OCI-LY3 (cell line): ENCODE data around the gene PRDM7.
"Not testable (repeated sequence)": the region's sequence is repeated elsewhere in the genome, so short reads cannot be mapped to it uniquely, and the experiment has no call there.

ENCODE experiments used
- H2AFZ ChIP-seq: fragments of 200-600, 300-600 bp; shearing (Covaris generic); 2 replicates; pipeline ENCODE4 v1.6.0; 2014; ENCODE audit warnings: antibody characterized with exemption, low read depth, low read length
- H3K27ac ChIP-seq: fragments of 200-600, 300-600 bp; sonication (generic); 2 replicates; pipeline ENCODE4 v1.5.1; 2014; ENCODE audit warnings: mild to moderate bottlenecking, low read length, moderate library complexity, mixed read lengths
- H3K27me3 ChIP-seq: fragments of 200-600, 300-600 bp; sonication (generic); 2 replicates; pipeline ENCODE4 v1.6.1; 2014; ENCODE audit warnings: low read depth, low read length, mixed read lengths
- H3K36me3 ChIP-seq: fragments of 200-600, 300-600 bp; sonication (generic); replicated peaks from 2 replicates; pipeline ENCODE3; 2014; ENCODE audit warnings: low read depth, low read length, mixed read lengths
- H3K4me1 ChIP-seq: fragments of 300-600, 200-600 bp; sonication (generic); 2 replicates; pipeline ENCODE4 v1.6.1; 2014; ENCODE audit warnings: low read length, mixed read lengths
- H3K4me2 ChIP-seq: fragments of 200-600, 300-600 bp; sonication (generic); 2 replicates; pipeline ENCODE4 v1.6.1; 2014; ENCODE audit warnings: low read length, mixed read lengths
- H3K4me3 ChIP-seq: fragments of 300-600, 200-600 bp; sonication (generic); 2 replicates; pipeline ENCODE4 v1.5.1; 2014; ENCODE audit warnings: antibody characterized with exemption, mild to moderate bottlenecking, low read length, moderate library complexity
- H3K79me2 ChIP-seq: fragments of 300-600, 200-600 bp; shearing (Covaris generic); 2 replicates; pipeline ENCODE4 v1.6.1; 2014; ENCODE audit warnings: mild to moderate bottlenecking, low read length, mixed read lengths
- H3K9ac ChIP-seq: fragments of 300-600, 200-600 bp; shearing (Covaris generic); 2 replicates; pipeline ENCODE4 v1.6.0; 2014; ENCODE audit warnings: mild to moderate bottlenecking, low read length, moderate library complexity
- H3K9me3 ChIP-seq: fragments of 200-600, 300-600 bp; shearing (Covaris generic); 2 replicates; pipeline ENCODE4 v1.6.1; 2014; ENCODE audit warnings: low read length, mixed read lengths; ENCODE audit not compliant: insufficient read depth
- H4K20me1 ChIP-seq: fragments of 200-600, 300-600 bp; sonication (generic); 2 replicates; pipeline ENCODE4 v1.6.1; 2016; ENCODE audit warnings: low read length, mixed read lengths; ENCODE audit not compliant: insufficient read depth
- CTCF ChIP-seq: fragments of 200-600, 300-600 bp; sonication (generic); IDR thresholded peaks from 2 replicates; pipeline ENCODE4 v1.5.1; 2014; ENCODE audit warnings: antibody characterized with exemption, low read length, low read depth
- EZH2phosphoT487 ChIP-seq: fragments of 200-600 bp; shearing (Covaris generic); IDR thresholded peaks from 2 replicates; pipeline ENCODE4 v1.6.1; 2018; ENCODE audit warnings: antibody characterized with exemption, mixed run types, low read depth

The PRDM7 gene

GRCh38 chr16:90008708-90009145 is 68.4 kb downstream of the PRDM7 start:
- H4K20me1 ChIP-seq: no peaks in the 10 kb centered on the region
- H3K27me3 ChIP-seq: peaks cover 4% of the 10 kb centered on the region; the same call in 1 of the 2 replicates
- no peak overlapping the region for H3K27ac ChIP-seq
- H3K4me2 ChIP-seq: no peak overlapping the region
- H3K9me3 ChIP-seq: no peaks in the 10 kb centered on the region
- no peaks in the 10 kb centered on the region for H3K36me3 ChIP-seq
- H3K4me3 ChIP-seq: no peak overlapping the region
- no peaks in the 10 kb centered on the region for H3K79me2 ChIP-seq
- no peaks in the 10 kb centered on the region for H3K4me1 ChIP-seq
- no peak for TF ChIP-seq CTCF
- no peak for TF ChIP-seq EZH2phosphoT487
- H2AFZ ChIP-seq: no peak overlapping the region
- H3K9ac ChIP-seq: no peak overlapping the region

GRCh38 chr16:90007635-90008234 is 69.4 kb downstream of the PRDM7 start:
- not testable (repeated sequence) for H3K4me2 ChIP-seq, H3K27me3 ChIP-seq, H3K4me1 ChIP-seq, H4K20me1 ChIP-seq, H3K36me3 ChIP-seq, H3K9ac ChIP-seq, H3K79me2 ChIP-seq, H3K27ac ChIP-seq, H3K9me3 ChIP-seq, H2AFZ ChIP-seq, H3K4me3 ChIP-seq

- Histone ChIP-seq H3K9ac (no peak overlapping the region), H3K4me3 (no peak overlapping the region), H3K36me3 (no peaks in the 10 kb centered on the region), H3K9me3 (no peaks in the 10 kb centered on the region), H3K79me2 (no peaks in the 10 kb centered on the region), H3K4me1 (no peaks in the 10 kb centered on the region), H2AFZ (no peak overlapping the region), H3K27ac (no peak overlapping the region), H3K27me3 (peaks cover 4% of the 10 kb centered on the region; the same call in 1 of the 2 replicates), H4K20me1 (no peaks in the 10 kb centered on the region), H3K4me2 (no peak overlapping the region)
- TF ChIP-seq CTCF (no peak), EZH2phosphoT487 (no peak)
These were observed 70.1 kb downstream of the PRDM7 start for GRCh38 chr16:90007015-90007414.
